ENCODE data around the gene SYNM.
"Not testable (repeated sequence)": the region's sequence is repeated elsewhere in the genome, so short reads cannot be mapped to it uniquely, and the experiment has no call there.

DNA sequence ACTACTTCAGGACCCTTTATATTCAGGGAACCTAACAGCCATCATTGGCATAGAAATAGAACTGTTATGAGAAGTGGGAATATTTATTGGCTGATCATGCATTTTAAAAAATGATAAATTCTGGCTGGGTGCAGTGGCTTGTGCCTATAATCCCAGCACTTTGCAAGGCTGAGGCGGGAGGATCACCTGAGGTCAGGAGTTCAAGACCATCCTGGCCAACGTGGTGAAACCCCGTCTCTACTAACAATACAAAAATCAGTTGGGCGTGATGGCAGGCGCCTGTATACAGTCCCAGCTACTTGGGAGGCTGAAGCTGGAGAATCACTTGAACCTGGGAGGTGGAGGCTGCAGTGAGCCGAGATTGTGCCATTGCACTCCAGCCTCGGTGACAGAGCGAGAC is 6.8 kb downstream of the SYNM start:
- TF ChIP-seq CTCF, POLR2A (IDR thresholded peaks at IDR 0.05): not testable (repeated sequence)
